NCI-H82 treated with DMSO at 0.1 percent for 48 hours (cell line): Measurements from ENCODE around the gene SLC25A6.
"Not testable (repeated sequence)": the region's sequence is repeated elsewhere in the genome, so short reads cannot be mapped to it uniquely, and the experiment has no call there.

Experiments
- DNase-seq: peaks from one replicate; lab custom pipeline; 2025; ENCODE audit not compliant: unreplicated experiment; lab: John Stamatoyannopoulos, UW

SLC25A6 gene

GRCh38 chrX:1391707-1392375, at the start of gene SLC25A6:
TSS of gene SLC25A6 (minus strand) at chrX:1392113. CDS start at chrX:1392009, 104 bp downstream.
- DNase-seq: no peak

GRCh38 chrX:1440506-1440905, 48.6 kb upstream of the SLC25A6 start:
- DNase-seq: no peak

- DNase-seq: no peak
These were observed 43.5 kb upstream of the SLC25A6 start for GRCh38 chrX:1435241-1435895.

DNA sequence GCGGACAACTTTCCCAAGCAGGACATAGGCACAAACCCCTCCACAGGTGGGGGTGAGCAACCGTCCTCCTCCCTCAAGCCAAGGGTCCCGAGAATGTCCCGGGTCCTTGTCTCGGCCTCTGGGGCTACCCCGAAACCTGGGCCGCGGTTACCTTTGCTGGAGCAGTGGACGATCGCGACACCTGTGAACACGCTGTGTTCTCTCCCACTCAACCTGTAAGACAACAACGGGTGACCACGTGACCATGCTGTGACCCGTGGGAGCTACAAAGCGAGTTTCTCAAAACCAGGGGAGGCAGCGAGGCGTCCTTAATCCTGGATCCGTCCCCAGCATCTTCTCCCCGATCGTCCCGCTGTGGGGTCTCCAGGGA, 42.9 kb upstream of the SLC25A6 start:
- DNase-seq: no peak

- DNase-seq: no peak
These were observed 41.9 kb upstream of the SLC25A6 start for GRCh38 chrX:1433646-1434357.

DNA sequence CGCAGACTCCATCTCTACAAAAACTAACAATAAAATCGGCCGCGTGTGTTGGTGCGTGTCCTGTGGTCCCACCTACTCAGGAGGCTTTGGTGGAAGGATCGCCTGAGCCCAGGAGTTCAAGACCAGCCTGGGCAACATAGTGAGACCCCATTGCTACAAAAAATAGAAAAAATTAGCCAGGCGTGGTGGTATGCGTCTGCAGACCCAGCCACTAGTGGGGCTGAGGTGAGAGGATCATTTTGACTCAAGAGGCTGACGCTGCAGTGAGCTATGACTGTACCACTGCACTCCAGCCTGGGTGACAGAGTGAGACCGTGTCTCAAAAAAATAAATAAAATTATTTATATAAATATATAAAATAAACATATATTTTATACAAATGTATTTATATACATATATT, 38.5 kb upstream of the SLC25A6 start:
- DNase-seq: no peak

- DNase-seq: no peak
These were observed 35.8 kb upstream of the SLC25A6 start for GRCh38 chrX:1427756-1428155.

GRCh38 chrX:1426321-1426720, 34.4 kb upstream of the SLC25A6 start:
- DNase-seq: not testable (repeated sequence)

DNA sequence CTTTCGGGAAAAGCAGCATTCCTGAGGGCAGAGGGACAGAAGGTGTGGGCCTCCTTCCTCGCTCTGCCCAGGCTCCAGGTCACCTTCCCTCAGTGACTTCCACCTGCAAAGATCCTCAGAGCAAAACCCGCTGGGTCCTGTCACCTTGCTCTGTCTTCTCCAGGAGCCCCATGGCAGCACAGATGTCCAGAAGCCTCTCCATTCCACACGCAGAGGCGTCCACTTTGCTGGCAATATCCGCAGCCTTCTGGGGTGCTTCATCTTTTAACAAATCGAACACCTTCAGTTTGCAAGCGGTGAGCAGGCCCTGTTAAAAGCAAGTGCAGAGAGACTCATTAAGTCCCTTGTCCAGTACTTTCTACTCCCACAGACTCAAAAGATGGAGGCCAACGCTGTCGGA, 33.5 kb upstream of the SLC25A6 start:
- no peak for DNase-seq

DNA sequence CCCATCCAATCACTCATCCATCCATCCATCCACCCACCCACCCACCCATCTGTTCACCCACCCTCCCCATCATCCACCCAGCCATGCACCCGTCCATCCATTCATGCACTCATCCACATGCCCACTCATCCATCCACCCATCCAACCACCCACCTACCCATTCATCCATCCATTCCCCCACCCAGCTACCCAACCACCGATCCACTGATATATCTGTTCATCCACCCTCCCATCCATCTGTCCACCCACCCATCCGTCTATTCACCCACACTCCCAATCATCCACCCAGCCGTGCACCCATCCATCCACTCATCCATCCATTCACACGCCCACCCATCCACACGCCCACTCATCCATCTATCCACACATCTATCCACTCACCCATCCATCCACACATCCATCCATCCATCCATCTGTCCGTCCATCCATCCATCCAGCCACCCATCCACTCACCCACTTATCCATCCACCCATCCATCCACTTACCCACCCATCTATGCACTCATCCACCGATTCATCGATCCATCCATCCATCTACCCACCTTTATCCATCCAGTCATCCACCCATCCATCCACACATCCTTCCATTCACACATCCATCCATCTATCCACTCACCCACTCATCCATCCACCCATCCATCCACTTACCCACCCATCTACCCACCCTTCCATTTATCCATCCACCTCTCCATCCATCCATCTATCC, 32.4 kb upstream of the SLC25A6 start:
- DNase-seq: no peak

DNA sequence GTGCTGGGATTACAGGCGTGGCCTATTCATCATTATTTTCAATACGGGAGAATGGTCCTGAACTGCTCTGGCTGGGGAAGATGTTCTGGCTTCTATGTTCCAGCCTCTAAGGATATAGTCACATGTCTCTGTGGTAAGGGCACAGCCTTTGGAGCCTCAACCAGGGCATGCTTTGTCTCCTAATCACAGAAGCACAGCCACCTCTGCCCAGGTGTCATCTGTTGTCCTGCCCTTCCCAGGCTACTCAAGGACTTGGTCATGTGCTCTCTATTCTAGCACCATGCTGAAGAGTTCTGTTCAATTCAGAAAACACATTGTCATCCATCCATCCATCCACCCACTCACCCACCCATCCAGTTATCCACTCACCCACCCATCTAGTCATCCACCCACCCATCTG, 31.3 kb upstream of the SLC25A6 start:
- DNase-seq: no peak

- no peak for DNase-seq
These were observed 30.2 kb upstream of the SLC25A6 start for GRCh38 chrX:1422135-1422465.

DNA sequence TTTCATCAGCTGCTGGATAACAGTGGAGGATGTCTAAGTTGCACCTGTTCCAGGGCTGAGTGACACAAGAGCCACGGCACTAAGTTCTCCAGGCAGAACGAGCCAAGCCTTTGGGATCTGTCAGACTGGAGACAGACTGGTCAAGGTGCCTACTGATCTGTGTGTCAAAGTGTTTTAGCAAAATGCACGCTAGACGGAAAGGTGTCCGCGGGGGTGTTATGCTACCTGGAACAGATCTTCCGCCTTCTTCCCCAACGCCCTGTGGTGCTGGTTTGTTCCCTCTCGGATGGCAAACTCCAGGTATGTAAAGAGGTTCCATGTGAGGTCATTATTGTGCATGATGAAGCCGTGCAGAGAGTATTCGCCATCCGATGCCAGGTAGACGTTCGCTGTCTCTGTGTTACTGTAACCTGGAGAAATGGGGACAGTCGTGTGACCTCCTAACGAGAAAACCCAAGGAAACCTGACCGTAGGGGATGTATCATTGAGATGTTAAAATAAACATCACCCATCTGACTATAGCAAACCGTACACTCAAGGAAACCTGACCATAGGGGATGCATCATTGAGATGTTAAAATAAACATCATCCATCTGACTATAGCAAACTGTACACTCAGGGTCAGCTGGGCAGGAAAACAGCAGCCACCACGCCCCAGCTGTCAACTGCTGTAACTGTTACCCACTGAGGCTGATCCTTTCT, 29.7 kb upstream of the SLC25A6 start:
- DNase-seq: no peak

- DNase-seq: no peak
These were observed 28.5 kb upstream of the SLC25A6 start for GRCh38 chrX:1420371-1420770.

DNA sequence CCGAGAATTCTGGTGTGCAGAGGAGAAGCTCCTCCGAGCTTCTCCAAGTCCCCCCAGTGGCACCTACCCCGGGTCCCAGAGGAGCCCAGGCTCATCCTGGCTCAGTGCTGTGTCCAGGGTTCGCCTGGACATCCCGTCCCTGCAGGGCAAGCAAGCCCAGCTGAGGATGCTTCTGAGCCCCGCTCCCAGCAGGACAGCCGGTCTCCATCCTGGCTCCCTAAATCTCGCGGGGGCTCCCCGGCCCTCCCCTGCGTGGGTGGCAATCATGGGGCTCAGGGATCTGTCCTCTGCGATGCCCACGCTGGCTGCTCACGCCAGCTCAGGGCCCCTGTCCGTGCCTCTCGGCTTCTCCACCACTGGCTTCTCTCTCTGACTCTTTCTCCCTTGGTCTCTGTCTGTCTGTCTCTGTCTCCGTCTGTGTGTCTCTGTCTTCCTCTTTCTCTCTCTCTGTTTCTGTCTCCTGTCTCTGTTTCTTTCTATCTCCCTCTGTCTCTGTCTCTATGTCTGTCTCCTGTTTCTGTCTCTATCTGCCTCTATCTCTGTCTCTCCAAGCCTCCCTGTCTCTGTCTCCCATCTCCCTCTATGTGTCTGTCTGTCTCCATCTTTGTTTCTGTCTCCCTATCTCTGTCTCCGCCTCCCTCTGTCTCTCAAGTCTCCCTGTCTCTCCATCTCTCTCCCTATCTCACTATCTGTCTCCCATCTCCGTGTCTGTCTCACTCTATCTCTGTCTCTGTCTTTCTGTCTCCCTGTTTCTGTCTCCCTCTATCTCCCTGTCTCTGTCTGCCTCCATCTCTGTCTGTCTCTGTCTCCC, 27.8 kb upstream of the SLC25A6 start:
- no peak for DNase-seq

DNA sequence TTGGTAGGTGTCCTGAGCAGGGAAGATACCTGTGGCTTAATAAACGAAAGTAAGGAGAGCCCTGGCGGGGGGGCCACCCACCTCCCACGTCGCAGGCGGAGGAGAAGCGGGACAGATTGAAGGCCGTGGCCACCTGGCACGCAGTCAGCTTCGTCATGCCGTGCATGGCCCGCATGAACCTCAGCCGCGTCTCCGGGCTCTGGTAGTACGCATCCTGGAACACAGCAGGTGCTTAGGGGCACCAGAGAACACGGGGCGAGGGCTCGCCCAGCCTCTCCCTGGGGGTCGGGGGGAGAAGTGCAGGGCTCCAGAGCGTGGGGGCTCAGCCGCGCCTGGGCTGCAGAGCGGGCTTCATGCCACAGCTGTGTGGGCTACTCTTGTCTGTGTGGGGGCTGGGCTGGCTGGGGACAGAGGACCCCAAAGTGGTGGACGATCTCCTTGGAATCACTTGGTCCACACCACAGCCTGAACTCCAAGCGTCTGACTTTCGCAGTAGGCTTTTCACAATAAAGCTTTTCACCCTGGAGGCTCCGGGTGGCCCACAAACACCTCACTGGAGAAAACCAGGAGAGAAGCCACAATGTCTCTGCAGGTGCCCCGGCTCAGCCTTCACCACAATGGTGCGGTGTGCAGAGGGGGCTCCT, 27.1 kb upstream of the SLC25A6 start:
- DNase-seq: no peak

DNA sequence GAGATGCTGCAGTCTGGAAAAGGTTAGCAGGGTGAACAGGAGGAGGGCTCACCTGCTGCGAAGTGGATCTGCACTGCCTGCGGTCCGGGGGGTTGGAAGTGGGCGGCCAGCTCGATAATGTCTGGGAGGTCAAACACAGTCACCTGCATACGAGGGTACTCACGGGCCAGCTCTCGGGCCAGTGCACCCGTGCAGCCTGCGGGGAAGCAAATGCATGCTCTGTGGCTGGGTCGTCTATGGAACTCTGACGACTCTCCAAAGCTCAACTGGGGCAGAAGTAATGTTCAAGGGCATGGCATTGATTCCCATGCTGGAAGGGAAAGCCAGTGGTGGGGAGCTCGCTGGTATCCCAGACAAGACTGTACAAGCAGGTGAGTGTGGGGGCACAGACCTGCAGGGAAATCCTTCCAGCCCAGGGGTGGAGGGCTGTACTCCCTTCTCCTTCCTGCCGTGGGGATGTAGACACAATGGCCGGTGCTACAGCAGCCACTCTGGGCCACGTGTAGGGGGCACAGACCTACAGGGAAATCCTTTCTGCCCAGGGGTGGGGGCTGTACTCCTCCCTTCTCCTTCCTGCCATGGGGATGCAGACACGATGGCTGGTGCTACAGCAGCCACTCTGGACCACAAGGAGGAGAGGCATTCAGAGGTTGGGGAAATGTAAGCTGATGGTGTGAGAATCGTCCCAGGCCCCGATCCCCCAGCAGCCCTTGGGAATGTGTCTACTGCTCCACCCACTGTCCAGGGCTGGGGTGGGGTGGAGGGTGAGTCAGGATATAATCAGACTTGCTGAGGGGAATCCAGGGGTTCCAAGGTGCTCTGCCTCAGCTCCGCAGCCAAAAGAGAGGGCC, 26.2 kb upstream of the SLC25A6 start:
- DNase-seq: no peak

GRCh38 chrX:1416965-1417760, 25.2 kb upstream of the SLC25A6 start:
- DNase-seq: no peak
